Caco-2 (cell line): ENCODE measurements around the gene TNS3. TPM values are rescaled to one million over a fixed set of nuclear protein-coding genes. Genes with fewer than 3 reads are reported as not detected.

ENCODE experiments used
- BruUV-seq: library from RNA; stranded (reverse); fragments of 400-500 nt; replicated peaks from 2 replicates; lab custom pipeline; 2021; lab: Mats Ljungman, UMichigan
- CTCF ChIA-PET: fragments of 300-600 bp; sonication (Branson Sonifier 250); formaldehyde crosslinking; loops from one replicate; lab custom pipeline; 2022; ENCODE audit warnings: antibody characterized with exemption; lab: Charles Lee
- POLR2A ChIA-PET: fragments of 300-600 bp; sonication (Branson Sonifier 250); formaldehyde crosslinking; loops from one replicate; lab custom pipeline; 2022; ENCODE audit warnings: antibody characterized with exemption; lab: Charles Lee
- DNase-seq, 2 experiments: peaks; one replicate each; pipeline versions ENCODE4 v3.0.0 to v3.0.0-alpha.2; 2020 to 2022
- H3K27me3 ChIP-seq: replicated peaks from 2 replicates; pipeline ENCODE4 v1.6.0; 2011; ENCODE audit warnings: low read length; ENCODE audit not compliant: control insufficient read depth, insufficient read depth
- H3K36me3 ChIP-seq: 2 replicates; pipeline ENCODE4 v1.5.1; 2011; ENCODE audit warnings: low read length; ENCODE audit not compliant: control insufficient read depth, insufficient read depth
- H3K4me1 ChIP-seq: fragments of 250-450 bp; sonication (Bioruptor Pico); 2 replicates; pipeline ENCODE4 v1.5.1; 2020; ENCODE audit warnings: mild to moderate bottlenecking
- H3K4me3 ChIP-seq: 2 replicates; pipeline ENCODE4 v1.5.1; 2011; ENCODE audit warnings: low read depth, mild to moderate bottlenecking, control low read depth, low read length
- H3K9me3 ChIP-seq: fragments of 250-450 bp; sonication (Bioruptor Pico); 2 replicates; pipeline ENCODE4 v1.5.1; 2020; ENCODE audit warnings: mild to moderate bottlenecking, moderate library complexity
- H3K27ac Mint-ChIP-seq: one replicate; pipeline ENCODE4 v1.8.0; 2022; ENCODE audit warnings: mixed read lengths; ENCODE audit not compliant: unreplicated experiment
- H3K27me3 Mint-ChIP-seq: one replicate; pipeline ENCODE4 v1.8.0; 2022; ENCODE audit warnings: mixed read lengths; ENCODE audit not compliant: insufficient read depth, unreplicated experiment
- H3K36me3 Mint-ChIP-seq: one replicate; pipeline ENCODE4 v1.8.0; 2022; ENCODE audit warnings: mild to moderate bottlenecking, mixed read lengths; ENCODE audit not compliant: insufficient read depth, unreplicated experiment
- H3K4me1 Mint-ChIP-seq: one replicate; pipeline ENCODE4 v1.8.0; 2022; ENCODE audit warnings: low read depth, mixed read lengths; ENCODE audit not compliant: unreplicated experiment
- H3K4me3 Mint-ChIP-seq: one replicate; pipeline ENCODE4 v1.8.0; 2022; ENCODE audit warnings: mild to moderate bottlenecking, moderate library complexity, mixed read lengths; ENCODE audit not compliant: unreplicated experiment
- H3K9me3 Mint-ChIP-seq: one replicate; pipeline ENCODE4 v1.8.0; 2022; ENCODE audit warnings: mixed read lengths; ENCODE audit not compliant: unreplicated experiment
- CTCF ChIP-seq, 2 experiments: fragments of 200-600 bp in 1 of 2; IDR thresholded peaks; 1 replicate in 1 of 2; 2 replicates in 1 of 2; pipeline versions ENCODE4 v1.5.1 to v1.8.0; 2011 to 2022; ENCODE audit warnings: antibody characterized with exemption in 1 of 2, control low read depth in 1 of 2, inconsistent platforms in 1 of 2, low read depth in 1 of 2, low read length in 1 of 2, mild to moderate bottlenecking in 1 of 2, moderate library complexity in 1 of 2; ENCODE audit not compliant: insufficient read depth in 1 of 2, severe bottlenecking in 1 of 2, unreplicated experiment in 1 of 2
- intact Hi-C: fragments of 100-400 bp; cut with micrococcal nuclease; formaldehyde crosslinking; loops from one replicate; pipeline ENCODE4 v1.10.0; 2022; ENCODE audit not compliant: unreplicated experiment
- total RNA-seq: library from RNA; stranded (reverse); gene quantifications from 2 replicates; pipeline ENCODE4 v1.2.3, GENCODE V29; 2022

The TNS3 gene
- total RNA-seq, 1 experiment from 2014 or later = 263 TPM

GRCh38 chr7:47278043-47278442 is 303.9 kb downstream of the TNS3 start:
- Histone ChIP-seq H3K4me3 (no peak overlapping the region), H3K27me3 (no peaks in the 10 kb centered on the region), H3K9me3 (no peaks in the 10 kb centered on the region), H3K36me3 (peaks cover 13% of the 10 kb centered on the region), H3K4me1 (peaks cover 2% of the 10 kb centered on the region)
- intact Hi-C loops = no loop called here
- DNase-seq = peak in 1 of 2 experiments; percentile 25
- ChIA-PET CTCF (no interaction called here), POLR2A (no interaction called here)
- BruUV-seq = no TSS peak
- TF ChIP-seq CTCF (IDR thresholded peaks at IDR 0.05; ENCODE audit: insufficient read depth in 1 of 2, low read depth in 1 of 2, low read length in 1 of 2, severe bottlenecking in 1 of 2, unreplicated experiment in 1 of 2) = no peak
- Mint-ChIP-seq H3K9me3 (no peaks in the 10 kb centered on the region), H3K4me3 (no peak overlapping the region), H3K27me3 (no peaks in the 10 kb centered on the region), H3K27ac (peak overlapping the region; percentile 7), H3K36me3 (peaks cover 100% of the 10 kb centered on the region), H3K4me1 (no peaks in the 10 kb centered on the region)

- intact Hi-C loops = no loop called here
- no TSS peak for BruUV-seq
- peaks cover 100% of the 10 kb centered on the region for H3K36me3 Mint-ChIP-seq
- Histone ChIP-seq H3K36me3 (peaks cover 13% of the 10 kb centered on the region), H3K9me3 (no peaks in the 10 kb centered on the region), H3K4me1 (no peaks in the 10 kb centered on the region), H3K27me3 (no peaks in the 10 kb centered on the region), H3K4me3 (no peak overlapping the region)
- H3K9me3 Mint-ChIP-seq = peaks cover 1% of the 10 kb centered on the region
- H3K4me1 Mint-ChIP-seq = peaks cover 4% of the 10 kb centered on the region
- peak overlapping the region; percentile 7 for H3K27ac Mint-ChIP-seq
- H3K27me3 Mint-ChIP-seq = no peaks in the 10 kb centered on the region
- CTCF ChIA-PET = interaction anchor here (0.7 kb wide), 1 partner anchor 11 kb away, joined by 3 read pairs; no protein-coding TSS in a partner anchor
- no peak overlapping the region for H3K4me3 Mint-ChIP-seq
- peak in 1 of 2 experiments; percentile 17 for DNase-seq
- no peak for TF ChIP-seq CTCF (IDR thresholded peaks at IDR 0.05; ENCODE audit: insufficient read depth in 1 of 2, low read depth in 1 of 2, low read length in 1 of 2, severe bottlenecking in 1 of 2, unreplicated experiment in 1 of 2)
- POLR2A ChIA-PET = no interaction called here
Measured at GRCh38 chr7:47277321-47277781, 304.6 kb downstream of the TNS3 start.

- H3K9me3 ChIP-seq = no peaks in the 10 kb centered on the region
- Mint-ChIP-seq H3K9me3 (peaks cover 16% of the 10 kb centered on the region), H3K27ac (no peak overlapping the region), H3K4me3 (no peak overlapping the region), H3K4me1 (peaks cover 19% of the 10 kb centered on the region), H3K27me3 (no peaks in the 10 kb centered on the region), H3K36me3 (peaks cover 78% of the 10 kb centered on the region)
- H3K27me3 ChIP-seq = no peaks in the 10 kb centered on the region
- peaks cover 4% of the 10 kb centered on the region for H3K4me1 ChIP-seq
- peak in 1 of 2 experiments; percentile 34 for DNase-seq
- ChIA-PET POLR2A (no interaction called here), CTCF (no interaction called here)
- no peak for TF ChIP-seq CTCF (IDR thresholded peaks at IDR 0.05; ENCODE audit: insufficient read depth in 1 of 2, low read depth in 1 of 2, low read length in 1 of 2, severe bottlenecking in 1 of 2, unreplicated experiment in 1 of 2)
- H3K4me3 ChIP-seq = no peak overlapping the region
- H3K36me3 ChIP-seq = peaks cover 8% of the 10 kb centered on the region
- intact Hi-C loops = no loop called here
- BruUV-seq = no TSS peak
Measured at GRCh38 chr7:47273974-47274766, 307.7 kb downstream of the TNS3 start.
